ENCODE measurements around the gene CACNB4.

CACNB4 gene

GRCh38 chr2:151899156-151899555 is 199.7 kb downstream of the CACNB4 start:
- H3K9me2 ChIP-seq (ENCODE audit: low read depth, low read length), result no peaks in the 10 kb centered on the region
- H3K27me3 ChIP-seq (ENCODE audit: insufficient read depth, low read length), result no peaks in the 10 kb centered on the region
- no peaks in the 10 kb centered on the region for H3F3A ChIP-seq (ENCODE audit: insufficient read depth, low read length)
- no peak overlapping the region for H3K4me2 ChIP-seq (ENCODE audit: low read length)
- no peak overlapping the region for H3K9ac ChIP-seq (ENCODE audit: low read length)
- H3K4me3 ChIP-seq (ENCODE audit: low read depth, low read length, poor library complexity, severe bottlenecking), result no peak overlapping the region
- H3K79me2 ChIP-seq (ENCODE audit: insufficient read depth, low read length), result no peaks in the 10 kb centered on the region
- no peak overlapping the region for H2AFZ ChIP-seq (ENCODE audit: low read length)
- peaks cover 3% of the 10 kb centered on the region; the same call in 1 of the 2 replicates for H3K9me3 ChIP-seq (ENCODE audit: low read length)
- no peaks in the 10 kb centered on the region for H3K36me3 ChIP-seq (ENCODE audit: insufficient read depth, low read length)
- no peak overlapping the region for H3K27ac ChIP-seq (ENCODE audit: low read depth, low read length, poor library complexity, severe bottlenecking)
- H4K20me1 ChIP-seq (ENCODE audit: insufficient read depth, low read length), result no peaks in the 10 kb centered on the region
- no peaks in the 10 kb centered on the region for H3K4me1 ChIP-seq (ENCODE audit: insufficient read depth, low read length, severe bottlenecking)
- TF ChIP-seq CTCF (IDR thresholded peaks at IDR 0.05; ENCODE audit: low read length) (no peak), EZH2 (IDR thresholded peaks at IDR 0.05; ENCODE audit: borderline replicate concordance, low read length) (no peak)

DNA sequence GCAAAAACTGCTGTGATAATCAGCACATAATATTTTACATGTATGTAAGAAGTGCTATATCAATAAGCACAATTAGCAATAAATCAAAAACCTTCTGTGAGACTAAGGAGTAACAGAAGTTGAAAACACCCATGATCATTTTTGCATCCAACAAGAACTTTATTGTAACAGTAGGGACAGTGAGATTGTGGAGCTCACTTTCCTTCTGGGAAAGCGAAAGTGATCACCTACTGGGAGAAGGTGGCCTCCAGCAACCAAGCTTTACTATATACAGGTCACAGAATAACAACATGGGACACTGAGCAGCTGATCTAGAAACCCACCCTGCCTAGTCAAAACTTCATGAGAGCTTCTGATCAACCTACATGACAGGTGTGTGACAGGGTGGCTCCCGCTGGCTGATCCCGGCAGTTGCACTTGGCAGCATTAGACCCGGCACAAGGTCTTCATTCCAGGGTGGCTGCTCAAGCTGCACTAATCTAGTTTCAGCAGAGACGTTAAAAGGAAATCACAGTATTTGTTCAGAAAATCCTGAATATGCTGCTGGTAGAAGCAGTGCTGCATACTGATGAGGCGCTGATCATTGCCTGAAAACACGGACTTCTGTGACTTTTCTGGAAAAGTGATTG is 207.2 kb downstream of the CACNB4 start:
- no peaks in the 10 kb centered on the region for H3K36me3 ChIP-seq (ENCODE audit: insufficient read depth, low read length)
- H3K9me2 ChIP-seq (ENCODE audit: low read depth, low read length), result no peaks in the 10 kb centered on the region
- no peaks in the 10 kb centered on the region for H3K4me1 ChIP-seq (ENCODE audit: insufficient read depth, low read length, severe bottlenecking)
- H3K27ac ChIP-seq (ENCODE audit: low read depth, low read length, poor library complexity, severe bottlenecking), result no peak overlapping the region
- H3K4me3 ChIP-seq (ENCODE audit: low read depth, low read length, poor library complexity, severe bottlenecking), result no peak overlapping the region
- no peak overlapping the region for H3K4me2 ChIP-seq (ENCODE audit: low read length)
- peaks cover 3% of the 10 kb centered on the region; the same call in 1 of the 2 replicates for H3K9me3 ChIP-seq (ENCODE audit: low read length)
- TF ChIP-seq EZH2 (IDR thresholded peaks at IDR 0.05; ENCODE audit: borderline replicate concordance, low read length), result no peak
- no peak overlapping the region for H2AFZ ChIP-seq (ENCODE audit: low read length)
- H3K9ac ChIP-seq (ENCODE audit: low read length), result no peak overlapping the region
- H3F3A ChIP-seq (ENCODE audit: insufficient read depth, low read length), result no peaks in the 10 kb centered on the region
- no peaks in the 10 kb centered on the region for H3K27me3 ChIP-seq (ENCODE audit: insufficient read depth, low read length)
- H4K20me1 ChIP-seq (ENCODE audit: insufficient read depth, low read length), result no peaks in the 10 kb centered on the region
- H3K79me2 ChIP-seq (ENCODE audit: insufficient read depth, low read length), result no peaks in the 10 kb centered on the region

DNA sequence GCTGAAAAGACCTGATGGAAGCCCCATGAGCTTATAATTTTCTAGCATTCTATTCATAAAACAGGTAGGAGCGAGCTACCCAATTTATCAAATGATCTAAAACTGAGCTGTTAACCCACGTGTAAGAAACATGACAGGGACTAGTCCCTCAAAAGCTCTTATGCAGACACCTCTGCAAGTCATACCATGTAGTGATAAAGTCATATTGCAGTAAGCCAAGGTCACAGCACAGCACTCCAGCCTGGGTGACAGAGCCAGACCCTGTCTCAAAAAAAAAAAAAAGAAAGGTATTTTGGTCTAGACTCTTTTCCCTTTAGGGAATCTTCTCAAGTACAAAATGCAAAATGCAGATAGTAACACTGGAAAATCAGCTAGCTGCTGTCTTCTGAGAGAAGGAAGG is 211.7 kb downstream of the CACNB4 start:
- Histone ChIP-seq H3K79me2 (ENCODE audit: insufficient read depth, low read length) (no peaks in the 10 kb centered on the region), H2AFZ (ENCODE audit: low read length) (no peak overlapping the region), H3K4me2 (ENCODE audit: low read length) (no peak overlapping the region), H3K9ac (ENCODE audit: low read length) (no peak overlapping the region), H3K36me3 (ENCODE audit: insufficient read depth, low read length) (no peaks in the 10 kb centered on the region), H3K9me2 (ENCODE audit: low read depth, low read length) (no peaks in the 10 kb centered on the region), H3F3A (ENCODE audit: insufficient read depth, low read length) (no peaks in the 10 kb centered on the region), H3K27me3 (ENCODE audit: insufficient read depth, low read length) (no peaks in the 10 kb centered on the region), H3K4me3 (ENCODE audit: low read depth, low read length, poor library complexity, severe bottlenecking) (no peak overlapping the region), H3K4me1 (ENCODE audit: insufficient read depth, low read length, severe bottlenecking) (no peaks in the 10 kb centered on the region), H4K20me1 (ENCODE audit: insufficient read depth, low read length) (no peaks in the 10 kb centered on the region), H3K9me3 (ENCODE audit: low read length) (no peaks in the 10 kb centered on the region), H3K27ac (ENCODE audit: low read depth, low read length, poor library complexity, severe bottlenecking) (no peak overlapping the region)
- TF ChIP-seq CTCF (IDR thresholded peaks at IDR 0.05; ENCODE audit: low read length) (no peak), EZH2 (IDR thresholded peaks at IDR 0.05; ENCODE audit: borderline replicate concordance, low read length) (no peak)

DNA sequence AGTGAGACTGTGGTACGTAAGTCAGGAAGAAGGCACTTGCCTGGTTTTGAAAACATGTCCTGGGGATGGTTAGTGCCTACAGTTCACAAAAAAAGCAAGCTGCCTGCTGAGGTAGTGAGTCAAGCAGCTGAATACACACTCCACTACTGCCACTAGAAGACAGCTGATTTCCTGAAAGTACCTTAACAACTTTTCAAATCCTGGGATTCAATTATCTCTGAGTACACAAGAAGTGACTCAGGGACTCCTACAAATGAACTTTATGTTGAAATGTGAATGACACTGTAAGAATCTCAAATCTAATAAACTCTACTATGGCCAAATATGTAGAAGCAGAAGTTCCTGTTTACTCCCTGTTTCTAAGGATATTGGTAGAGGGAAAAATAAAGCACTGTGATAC is 212.6 kb downstream of the CACNB4 start:
- Histone ChIP-seq H3K9me2 (ENCODE audit: low read depth, low read length) (no peaks in the 10 kb centered on the region), H3K27ac (ENCODE audit: low read depth, low read length, poor library complexity, severe bottlenecking) (no peak overlapping the region), H2AFZ (ENCODE audit: low read length) (no peak overlapping the region), H3K4me2 (ENCODE audit: low read length) (no peak overlapping the region), H3K79me2 (ENCODE audit: insufficient read depth, low read length) (no peaks in the 10 kb centered on the region), H3F3A (ENCODE audit: insufficient read depth, low read length) (no peaks in the 10 kb centered on the region), H4K20me1 (ENCODE audit: insufficient read depth, low read length) (no peaks in the 10 kb centered on the region), H3K36me3 (ENCODE audit: insufficient read depth, low read length) (no peaks in the 10 kb centered on the region), H3K9ac (ENCODE audit: low read length) (no peak overlapping the region), H3K4me3 (ENCODE audit: low read depth, low read length, poor library complexity, severe bottlenecking) (no peak overlapping the region), H3K4me1 (ENCODE audit: insufficient read depth, low read length, severe bottlenecking) (no peaks in the 10 kb centered on the region), H3K27me3 (ENCODE audit: insufficient read depth, low read length) (no peaks in the 10 kb centered on the region), H3K9me3 (ENCODE audit: low read length) (no peaks in the 10 kb centered on the region)
- no peak for TF ChIP-seq EZH2 (IDR thresholded peaks at IDR 0.05; ENCODE audit: borderline replicate concordance, low read length)
